Ovary (tissue), 9 donors: ENCODE measurements around the gene STOM. TPM values are rescaled to one million over a fixed set of nuclear protein-coding genes. Genes with fewer than 3 reads are reported as not detected.

Experiments
- DNase-seq, 5 donors: peaks; one replicate each; pipeline ENCODE4 v3.0.0-alpha.2; 2019 to 2020
- H3K27ac ChIP-seq, 2 donors: fragments of 200-600 bp; one replicate each; pipeline versions ENCODE4 v1.5.1 to v1.8.0; 2019 to 2022
- H3K27me3 ChIP-seq: fragments of 200-600 bp; one replicate; pipeline ENCODE4 v1.8.0; 2022
- H3K36me3 ChIP-seq: fragments of 200-600 bp; sonication (generic); one replicate; pipeline ENCODE4 v1.5.1; 2019
- H3K4me1 ChIP-seq: one replicate; pipeline ENCODE4 v1.8.1; 2013; ENCODE audit warnings: mild to moderate bottlenecking, moderate library complexity; ENCODE audit not compliant: insufficient read depth
- H3K4me3 ChIP-seq: fragments of 200-600 bp; sonication (generic); one replicate; pipeline ENCODE4 v1.5.1; 2017
- H3K9me3 ChIP-seq, 2 donors: fragments of 200-600 bp in 1 of 2; sonication (generic) in 1 of 2; one replicate each; pipeline versions ENCODE4 v1.5.1 to v1.8.1; 2013 to 2019; ENCODE audit warnings: mild to moderate bottlenecking in 1 of 2, moderate library complexity in 1 of 2
- CTCF ChIP-seq, 3 donors: fragments of 450-650 bp in 2 of 3; fragments of 200-600 bp in 1 of 3; IDR thresholded peaks; one replicate each; pipeline versions ENCODE4 v1.5.1 to v1.8.0; 2016 to 2022; ENCODE audit warnings: antibody characterized with exemption in 3 of 3, mild to moderate bottlenecking in 1 of 3
- EP300 ChIP-seq: sonication (generic); formaldehyde crosslinking; IDR thresholded peaks from one replicate; pipeline ENCODE4 v1.6.1; 2017; ENCODE audit warnings: antibody characterized with exemption
- POLR2A ChIP-seq: fragments of 450-650 bp; IDR thresholded peaks from one replicate; pipeline ENCODE4 v1.6.1; 2017; ENCODE audit warnings: antibody characterized with exemption, mild to moderate bottlenecking, moderate library complexity
- WGBS, 3 donors: extraction: QIAGEN DNeasy Blood & Tissue Kit in 1 of 3; methylation state at CpG; one replicate each; pipeline versions ENCODE4 v1.1.5 to v1.1.7; 2013 to 2017; 5-methylcytosine and 5-hydroxymethylcytosine counted together
- intact Hi-C, 4 donors: fragments of 100-400 bp; cut with DNase I; formaldehyde crosslinking; loops; one replicate each; pipeline versions ENCODE4 v1.11.0 to v1.15.1; 2022 to 2023
- polyA plus RNA-seq, 2 donors: library from polyadenylated mRNA; stranded (reverse); fragments of 200-250 nt in 1 of 2; fragments of 350-450 nt in 1 of 2; fragmentation: Illumina TruSeq in 1 of 2; extraction: RNeasy Lipid Tissue Mini Kit (QIAGEN cat#74804) in 1 of 2; gene quantifications; one replicate each; pipeline ENCODE4 v1.2.3, GENCODE V29; 2013 to 2014
- total RNA-seq, 7 donors: library from RNA; depleted of rRNA in 2 of 7; stranded (reverse); fragments of >200 nt in 2 of 7; fragmentation: NEBNext Ultra II Directional in 3 of 7; extraction: Animal tissue kit (Norgen Biotek cat#: 25700) in 3 of 7; gene quantifications; one replicate each; pipeline versions ENCODE4 v1.1.0 to v1.2.4, GENCODE V29; 2016 to 2023
- donor health status: DM: no; HTN: no; CAD: no; lungs with moderate emphysema.
- donor health status: DM: no; HTN: no; CAD: no.
- donor health status: Bipolar disorder and iron deficiency.
- donor health status: DM: yes; HTN: yes; CAD: no.
- donor health status: DM: no; HTN: no; CAD: no.
- donor health status: DM: yes; HTN: yes; CAD: no.

STOM gene
- total and polyA plus RNA-seq, 9 donors: 73.1 to 205 (median 164) TPM

- Histone ChIP-seq H3K27ac (peak overlapping the region in 1 of 2 donors; percentile 47), H3K27me3 (no peaks in the 10 kb centered on the region), H3K9me3 (no peaks in the 10 kb centered on the region), H3K4me1 (peaks cover 5% of the 10 kb centered on the region), H3K4me3 (no peak overlapping the region), H3K36me3 (no peaks in the 10 kb centered on the region)
- peak in 4 of 5 donors; percentile 71 to 84 (median 80) for DNase-seq
- intact Hi-C loops: no loop called here
- no peak for TF ChIP-seq EP300
- TF ChIP-seq CTCF (IDR thresholded peaks at IDR 0.05): no peak
- no peak for TF ChIP-seq POLR2A
- 32 to 50% (median 42%) methylated on average over 13 of the region's 13 CpGs for WGBS, 3 donors
Observed at GRCh38 chr9:121305269-121305994, 64.6 kb downstream of the STOM start.

- no peaks in the 10 kb centered on the region for H3K9me3 ChIP-seq
- peaks cover 5% of the 10 kb centered on the region for H3K4me1 ChIP-seq
- no peak overlapping the region for H3K27ac ChIP-seq
- WGBS, 3 donors: 85 to 100% (median 90%) methylated on average over 1 of the region's 1 CpG
- DNase-seq: peak in 1 of 5 donors; percentile 21
- no peak overlapping the region for H3K4me3 ChIP-seq
- no peak for TF ChIP-seq CTCF (IDR thresholded peaks at IDR 0.05)
- intact Hi-C loops: no loop called here
- H3K36me3 ChIP-seq: no peaks in the 10 kb centered on the region
- no peaks in the 10 kb centered on the region for H3K27me3 ChIP-seq
Observed at GRCh38 chr9:121304707-121305106, 65.3 kb downstream of the STOM start.

- no peak for TF ChIP-seq CTCF (IDR thresholded peaks at IDR 0.05)
- TF ChIP-seq EP300: no peak
- TF ChIP-seq POLR2A: no peak
- H3K4me3 ChIP-seq: no peak overlapping the region
- no peaks in the 10 kb centered on the region for H3K36me3 ChIP-seq
- H3K27ac ChIP-seq: peak overlapping the region in 1 of 2 donors; percentile 29
- intact Hi-C loops: no loop called here
- WGBS, 3 donors: 88 to 95% (median 91%) methylated on average over 3 of the region's 3 CpGs
- H3K27me3 ChIP-seq: no peaks in the 10 kb centered on the region
- H3K9me3 ChIP-seq: no peaks in the 10 kb centered on the region
- peak in 1 of 5 donors; percentile 21 for DNase-seq
- H3K4me1 ChIP-seq: peaks cover 7% of the 10 kb centered on the region
Observed at GRCh38 chr9:121303456-121304451, 66.3 kb downstream of the STOM start.

GRCh38 chr9:121302786-121303185 is 67.3 kb downstream of the STOM start:
- Histone ChIP-seq H3K4me3 (no peak overlapping the region), H3K27ac (no peak overlapping the region), H3K9me3 (no peaks in the 10 kb centered on the region), H3K27me3 (no peaks in the 10 kb centered on the region), H3K36me3 (no peaks in the 10 kb centered on the region), H3K4me1 (peaks cover 13% of the 10 kb centered on the region)
- 92 to 95% (median 93%) methylated on average over 13 of the region's 13 CpGs for WGBS, 3 donors
- DNase-seq: peak in 2 of 5 donors; percentile 17 to 28
- intact Hi-C loops: no loop called here
- no peak for TF ChIP-seq EP300
- no peak for TF ChIP-seq POLR2A
- no peak for TF ChIP-seq CTCF (IDR thresholded peaks at IDR 0.05)
